ENCODE data around the gene THAP4. TPM values are rescaled to one million over a fixed set of nuclear protein-coding genes. Genes with fewer than 3 reads are reported as not detected.

THAP4 gene
- total and polyA plus RNA-seq, 2 of the 13 experiments (the other 11 are each of a cell fraction or from before 2014, with no cell fraction given), result 59.7 to 75.7 TPM

GRCh38 chr2:241659150-241659739 is 22.3 kb upstream of the THAP4 start (continued):
- TF ChIP-seq JUNB (CRISPR knock-in tag; IDR thresholded peaks at IDR 0.05; ENCODE audit: borderline replicate concordance) (no peak), ZNF768 (CRISPR knock-in tag; IDR thresholded peaks at IDR 0.05) (peak; percentile 39; the same call in 1 of the 2 replicates), ZNF547 (CRISPR knock-in tag; IDR thresholded peaks at IDR 0.05) (no peak), HNRNPH1 (optimal IDR thresholded peaks at IDR 0.05; ENCODE audit: low read depth, low read length) (no peak), ZNF329 (CRISPR knock-in tag; IDR thresholded peaks at IDR 0.05; ENCODE audit: low read depth) (no peak), ZFX (CRISPR knock-in tag; IDR thresholded peaks at IDR 0.05; ENCODE audit: low read depth) (peak; percentile 42; the same call in 1 of the 2 replicates), HDAC1 (CRISPR knock-in tag; IDR thresholded peaks at IDR 0.05) (peak; percentile 29; the same call in 1 of the 2 replicates), EED (CRISPR knock-in tag; IDR thresholded peaks at IDR 0.05) (0 out of 2 replicates have a peak, but pooled peaks have one; percentile 49), ZBED4 (CRISPR knock-in tag; IDR thresholded peaks at IDR 0.05; ENCODE audit: borderline replicate concordance) (0 out of 2 replicates have a peak, but pooled peaks have one; percentile 45), ZNF883 (CRISPR knock-in tag; IDR thresholded peaks at IDR 0.05; ENCODE audit: not compliant biosample characterization) (peak; percentile 25), MTA3 (CRISPR knock-in tag; IDR thresholded peaks at IDR 0.05) (no peak), PHF5A (CRISPR knock-in tag; IDR thresholded peaks at IDR 0.05; ENCODE audit: low read depth, unreplicated experiment) (no peak), KDM5B (CRISPR knock-in tag; IDR thresholded peaks at IDR 0.05; ENCODE audit: borderline replicate concordance) (peak; percentile 43; the same call in 1 of the 2 replicates), YY1 (IDR thresholded peaks at IDR 0.05; ENCODE audit: insufficient read depth, insufficient replicate concordance, low read depth, low read length) (peak; percentile 28), ZNF788 (CRISPR knock-in tag; IDR thresholded peaks at IDR 0.05; ENCODE audit: borderline replicate concordance) (peak; percentile 28; the same call in 1 of the 2 replicates), ZNF430 (CRISPR knock-in tag; IDR thresholded peaks at IDR 0.05) (peak; percentile 51; the same call in 1 of the 2 replicates), MYNN (CRISPR knock-in tag; IDR thresholded peaks at IDR 0.05; ENCODE audit: low read depth) (0 out of 2 replicates have a peak, but pooled peaks have one; percentile 43)
